Thoracic aorta (tissue), 2 donors: ENCODE measurements around the gene XRCC3. TPM values are rescaled to one million over a fixed set of nuclear protein-coding genes. Genes with fewer than 3 reads are reported as not detected.

ENCODE experiments used
- ATAC-seq: fragments of 150-250 bp; one replicate; pipeline ENCODE4 v1.8.0; 2017; ENCODE audit warnings: low read depth; ENCODE audit not compliant: insufficient number of reproducible peaks, low FRiP score
- DNase-seq: peaks from one replicate; pipeline ENCODE4 v3.0.0-alpha.2; 2020; ENCODE audit warnings: low spot score
- H3K27ac ChIP-seq, 2 donors: fragments of 200-600 bp; sonication (generic); 1 replicate in 1 of 2; 2 replicates in 1 of 2; pipeline ENCODE4 v1.5.1; 2016; ENCODE audit warnings: mild to moderate bottlenecking in 2 of 2, moderate library complexity in 2 of 2
- H3K27me3 ChIP-seq: fragments of 200-600 bp; sonication (generic); replicated peaks from 2 replicates; pipeline ENCODE4 v1.6.0; 2016; ENCODE audit warnings: mild to moderate bottlenecking; ENCODE audit not compliant: insufficient read depth
- H3K36me3 ChIP-seq: fragments of 200-600 bp; sonication (generic); one replicate; pipeline ENCODE4 v1.5.1; 2016
- H3K4me1 ChIP-seq, 2 donors: fragments of 200-600 bp; sonication (generic); 1 replicate in 1 of 2; 2 replicates in 1 of 2; pipeline versions ENCODE4 v1.5.1 to v1.6.0; 2016; ENCODE audit warnings: low read depth in 2 of 2, mild to moderate bottlenecking in 1 of 2; ENCODE audit not compliant: control insufficient read depth in 1 of 2
- H3K4me3 ChIP-seq: fragments of 200-600 bp; sonication (generic); 2 replicates; pipeline ENCODE4 v1.5.1; 2016; ENCODE audit warnings: mild to moderate bottlenecking
- H3K9me3 ChIP-seq: fragments of 200-600 bp; sonication (generic); 2 replicates; pipeline ENCODE4 v1.5.1; 2016
- total RNA-seq, 2 donors: library from RNA; depleted of rRNA; stranded (reverse); fragments of >200 nt; gene quantifications; one replicate each; pipeline versions ENCODE4 v1.1.0 to v1.2.3, GENCODE V29; 2016
- TF ChIP-seq, protein P1 (sequence below): fragments of 200-600 bp; sonication (generic); IDR thresholded peaks from one replicate; pipeline ENCODE4 v1.5.1; 2019; ENCODE audit warnings: antibody characterized with exemption

Gene XRCC3
- total RNA-seq, 2 donors from 2014 or later = 8.4 to 18.5 TPM

- Histone ChIP-seq H3K4me1 (peaks cover 5 to 57% of the 10 kb centered on the region in 2 donors), H3K36me3 (peaks cover 56% of the 10 kb centered on the region), H3K27me3 (no peaks in the 10 kb centered on the region), H3K9me3 (no peaks in the 10 kb centered on the region), H3K4me3 (no peak overlapping the region), H3K27ac (no peak overlapping the region)
- TF ChIP-seq, protein P1, sequence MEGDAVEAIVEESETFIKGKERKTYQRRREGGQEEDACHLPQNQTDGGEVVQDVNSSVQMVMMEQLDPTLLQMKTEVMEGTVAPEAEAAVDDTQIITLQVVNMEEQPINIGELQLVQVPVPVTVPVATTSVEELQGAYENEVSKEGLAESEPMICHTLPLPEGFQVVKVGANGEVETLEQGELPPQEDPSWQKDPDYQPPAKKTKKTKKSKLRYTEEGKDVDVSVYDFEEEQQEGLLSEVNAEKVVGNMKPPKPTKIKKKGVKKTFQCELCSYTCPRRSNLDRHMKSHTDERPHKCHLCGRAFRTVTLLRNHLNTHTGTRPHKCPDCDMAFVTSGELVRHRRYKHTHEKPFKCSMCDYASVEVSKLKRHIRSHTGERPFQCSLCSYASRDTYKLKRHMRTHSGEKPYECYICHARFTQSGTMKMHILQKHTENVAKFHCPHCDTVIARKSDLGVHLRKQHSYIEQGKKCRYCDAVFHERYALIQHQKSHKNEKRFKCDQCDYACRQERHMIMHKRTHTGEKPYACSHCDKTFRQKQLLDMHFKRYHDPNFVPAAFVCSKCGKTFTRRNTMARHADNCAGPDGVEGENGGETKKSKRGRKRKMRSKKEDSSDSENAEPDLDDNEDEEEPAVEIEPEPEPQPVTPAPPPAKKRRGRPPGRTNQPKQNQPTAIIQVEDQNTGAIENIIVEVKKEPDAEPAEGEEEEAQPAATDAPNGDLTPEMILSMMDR = no peak
- no peak for DNase-seq
- ATAC-seq = no peak
Observed at GRCh38 chr14:103699261-103699661, 16.0 kb downstream of the XRCC3 start.

DNA sequence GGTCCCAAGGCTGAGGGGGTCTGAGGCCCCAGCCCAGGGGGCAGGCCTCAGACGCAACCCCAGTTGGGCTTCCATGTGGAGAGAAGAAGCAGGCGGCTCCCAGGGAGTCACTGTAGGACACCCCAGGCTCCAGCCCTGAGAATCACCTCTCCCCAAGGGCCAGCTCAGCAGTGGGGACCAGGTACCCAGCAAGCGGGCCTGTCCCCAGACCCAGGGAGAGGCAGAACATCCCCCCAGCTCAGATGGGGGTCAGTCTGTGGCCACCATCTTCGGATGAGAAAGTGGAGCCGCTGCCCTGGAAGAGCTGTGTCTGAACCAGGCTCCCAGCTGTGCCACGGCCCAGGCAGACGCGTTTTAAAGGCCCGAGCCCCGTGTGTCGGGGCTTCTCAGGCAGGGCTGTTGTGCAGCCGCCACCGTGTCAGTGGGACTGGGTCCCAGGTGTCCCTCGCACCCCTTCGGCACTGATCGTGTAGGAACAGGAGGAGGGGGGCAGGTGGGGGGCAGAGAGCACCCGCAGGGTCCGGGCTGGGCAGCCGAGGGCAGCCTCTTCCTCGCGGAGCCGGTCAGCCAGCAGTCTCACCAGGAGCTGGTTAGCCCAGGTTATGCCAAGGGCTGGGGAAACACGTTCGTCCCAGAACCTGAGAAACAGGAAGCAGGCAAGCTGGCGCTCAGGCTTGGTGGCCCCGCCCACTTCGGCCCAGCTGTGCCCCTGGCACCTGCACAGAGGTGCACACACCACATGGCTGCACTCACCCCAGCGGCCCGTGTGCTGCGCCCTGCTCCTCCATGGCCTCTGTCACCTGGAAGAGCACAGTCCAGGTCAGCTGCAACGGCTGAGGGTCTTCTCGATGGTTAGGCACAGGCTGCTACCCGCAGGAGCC is 16.6 kb downstream of the XRCC3 start:
- no peaks in the 10 kb centered on the region for H3K27me3 ChIP-seq
- peaks cover 57% of the 10 kb centered on the region for H3K36me3 ChIP-seq
- no peak for DNase-seq
- peaks cover 5 to 57% of the 10 kb centered on the region in 2 donors for H3K4me1 ChIP-seq
- no peak overlapping the region for H3K27ac ChIP-seq
- no peaks in the 10 kb centered on the region for H3K9me3 ChIP-seq
- TF ChIP-seq, protein P1 = no peak
- no peak for ATAC-seq
- no peak overlapping the region for H3K4me3 ChIP-seq

DNA sequence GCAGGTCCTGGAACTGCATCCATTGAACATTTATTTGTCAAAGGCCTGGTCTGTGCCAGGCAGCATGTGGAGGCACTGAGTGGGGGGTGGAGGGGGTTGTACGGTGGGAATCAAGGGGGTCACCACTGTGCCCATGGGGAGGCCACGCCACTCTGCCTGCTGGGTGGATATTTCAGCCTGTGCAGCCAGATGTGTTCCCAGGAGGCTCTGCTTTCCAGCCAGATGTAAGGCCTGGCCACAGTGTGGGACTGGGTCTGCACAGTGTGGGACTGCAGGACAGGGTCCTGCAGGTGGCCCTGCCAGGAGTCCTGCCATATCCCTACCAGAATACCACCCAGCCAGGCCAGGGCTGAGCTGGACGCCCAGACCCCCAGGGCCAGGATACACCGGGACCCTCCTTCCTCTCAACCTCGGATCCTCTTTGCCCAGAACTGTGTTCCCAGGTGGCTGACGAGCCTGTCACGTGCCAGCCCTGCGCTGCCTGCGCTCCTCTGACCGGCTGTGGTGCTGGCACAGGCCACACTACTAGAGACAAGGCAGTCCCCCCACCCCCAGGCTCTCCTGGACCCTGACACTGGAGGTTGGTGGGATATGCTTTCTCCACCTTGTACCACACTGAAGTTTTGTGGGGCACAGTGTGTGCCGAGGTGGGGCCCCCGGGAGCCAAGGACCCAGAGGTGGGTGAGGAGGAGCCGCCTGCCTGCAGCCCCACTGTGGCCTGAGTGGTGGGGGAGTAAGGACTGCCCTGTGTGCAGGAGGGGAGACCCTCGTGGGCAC is 17.5 kb downstream of the XRCC3 start:
- Histone ChIP-seq H3K27ac (peak overlapping the region in 1 of 2 donors; percentile 28), H3K4me1 (peaks cover 5 to 57% of the 10 kb centered on the region in 2 donors), H3K36me3 (peaks cover 58% of the 10 kb centered on the region), H3K4me3 (no peak overlapping the region), H3K27me3 (no peaks in the 10 kb centered on the region), H3K9me3 (no peaks in the 10 kb centered on the region)
- TF ChIP-seq, protein P1 = no peak
- DNase-seq (no peak), ATAC-seq (no peak)

DNA sequence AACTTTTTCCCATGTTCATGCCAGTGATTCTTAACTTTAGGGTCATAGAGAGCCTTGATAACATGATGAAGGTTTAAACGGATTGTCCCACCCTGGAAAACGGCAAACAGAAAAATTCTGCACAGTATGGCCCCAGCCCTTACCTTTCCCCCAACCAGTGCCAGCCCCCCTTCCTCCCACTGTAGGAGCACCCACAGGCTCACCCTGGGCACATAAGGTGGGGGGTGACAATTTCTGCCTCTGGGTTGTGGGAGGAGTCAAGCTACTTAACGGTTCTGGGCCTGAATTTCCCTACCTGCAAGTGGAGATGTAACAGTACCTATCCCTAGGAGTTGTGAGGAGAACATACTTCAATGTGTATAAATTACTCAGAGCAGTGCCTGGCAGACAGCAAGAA is 18.0 kb downstream of the XRCC3 start:
- H3K36me3 ChIP-seq = peaks cover 57% of the 10 kb centered on the region
- peaks cover 5 to 57% of the 10 kb centered on the region in 2 donors for H3K4me1 ChIP-seq
- TF ChIP-seq, protein P1 = no peak
- DNase-seq (no peak), ATAC-seq (peak; percentile 17)
- peak overlapping the region in 1 of 2 donors; percentile 28 for H3K27ac ChIP-seq
- H3K9me3 ChIP-seq = no peaks in the 10 kb centered on the region
- H3K4me3 ChIP-seq = no peak overlapping the region
- H3K27me3 ChIP-seq = no peaks in the 10 kb centered on the region

- Histone ChIP-seq H3K9me3 (no peaks in the 10 kb centered on the region), H3K27ac (peak overlapping the region; percentile 30 to 31), H3K27me3 (no peaks in the 10 kb centered on the region), H3K4me3 (no peak overlapping the region), H3K36me3 (peaks cover 53% of the 10 kb centered on the region), H3K4me1 (peaks cover 5 to 57% of the 10 kb centered on the region in 2 donors)
- no peak for ATAC-seq
- no peak for DNase-seq
- TF ChIP-seq, protein P1 = no peak
Observed at GRCh38 chr14:103696466-103697071, 18.7 kb downstream of the XRCC3 start.
